MCF 10A (cell line): Measurements from ENCODE around the gene TUBB2B. TPM values are rescaled to one million over a fixed set of nuclear protein-coding genes. Genes with fewer than 3 reads are reported as not detected.
"Not testable (repeated sequence)": the region's sequence is repeated elsewhere in the genome, so short reads cannot be mapped to it uniquely, and the experiment has no call there.

Experiments used
- BruUV-seq: library from RNA; stranded (reverse); fragments of 400-500 nt; replicated peaks from 2 replicates; lab custom pipeline; 2021; lab: Mats Ljungman, UMichigan
- CTCF ChIA-PET: fragments of 300-600 bp; sonication (Branson Sonifier 250); formaldehyde crosslinking; extraction: SDS; loops from one replicate; lab custom pipeline; 2021; ENCODE audit warnings: antibody characterized with exemption, inconsistent platforms; lab: Yijun Ruan, JAX
- POLR2A ChIA-PET: fragments of 300-600, 350-650 bp; sonication (Branson Sonifier 250); formaldehyde crosslinking; extraction: SDS; loops from one replicate; lab custom pipeline; 2020; ENCODE audit warnings: antibody characterized with exemption, inconsistent platforms; lab: Yijun Ruan, JAX
- DNase-seq: peaks from one replicate; pipeline ENCODE4 v3.0.0-alpha.2; 2018; ENCODE audit not compliant: unreplicated experiment
- H3K27ac Mint-ChIP-seq: one replicate; pipeline ENCODE4 v1.8.0; 2022; ENCODE audit warnings: mild to moderate bottlenecking, low read depth, mixed read lengths; ENCODE audit not compliant: unreplicated experiment
- H3K27me3 Mint-ChIP-seq: one replicate; pipeline ENCODE4 v1.8.0; 2022; ENCODE audit warnings: mixed read lengths; ENCODE audit not compliant: insufficient read depth, unreplicated experiment
- H3K36me3 Mint-ChIP-seq: one replicate; pipeline ENCODE4 v1.8.0; 2022; ENCODE audit warnings: mild to moderate bottlenecking, moderate library complexity, mixed read lengths; ENCODE audit not compliant: insufficient read depth, unreplicated experiment
- H3K4me1 Mint-ChIP-seq: one replicate; pipeline ENCODE4 v1.8.0; 2022; ENCODE audit warnings: mixed read lengths; ENCODE audit not compliant: insufficient read depth, unreplicated experiment
- H3K4me3 Mint-ChIP-seq: one replicate; pipeline ENCODE4 v1.8.0; 2022; ENCODE audit warnings: mild to moderate bottlenecking, moderate library complexity, mixed read lengths; ENCODE audit not compliant: unreplicated experiment
- H3K9me3 Mint-ChIP-seq: one replicate; pipeline ENCODE4 v1.8.0; 2022; ENCODE audit warnings: mixed read lengths; ENCODE audit not compliant: unreplicated experiment
- intact Hi-C: fragments of 100-400 bp; cut with micrococcal nuclease; formaldehyde crosslinking; loops from 2 replicates; pipeline ENCODE4 v1.14.1; 2022
- total RNA-seq: library from RNA; stranded (reverse); gene quantifications from 2 replicates; pipeline ENCODE4 v1.2.3, GENCODE V29; 2022
- TF ChIP-seq, protein P1 (sequence below): fragments of 200-600 bp; IDR thresholded peaks from one replicate; pipeline ENCODE4 v1.8.0; 2022; ENCODE audit warnings: antibody characterized with exemption, mild to moderate bottlenecking; ENCODE audit not compliant: unreplicated experiment

TUBB2B gene
- total RNA-seq, 1 experiment from 2014 or later: 0.47 TPM

- TF ChIP-seq, protein P1, sequence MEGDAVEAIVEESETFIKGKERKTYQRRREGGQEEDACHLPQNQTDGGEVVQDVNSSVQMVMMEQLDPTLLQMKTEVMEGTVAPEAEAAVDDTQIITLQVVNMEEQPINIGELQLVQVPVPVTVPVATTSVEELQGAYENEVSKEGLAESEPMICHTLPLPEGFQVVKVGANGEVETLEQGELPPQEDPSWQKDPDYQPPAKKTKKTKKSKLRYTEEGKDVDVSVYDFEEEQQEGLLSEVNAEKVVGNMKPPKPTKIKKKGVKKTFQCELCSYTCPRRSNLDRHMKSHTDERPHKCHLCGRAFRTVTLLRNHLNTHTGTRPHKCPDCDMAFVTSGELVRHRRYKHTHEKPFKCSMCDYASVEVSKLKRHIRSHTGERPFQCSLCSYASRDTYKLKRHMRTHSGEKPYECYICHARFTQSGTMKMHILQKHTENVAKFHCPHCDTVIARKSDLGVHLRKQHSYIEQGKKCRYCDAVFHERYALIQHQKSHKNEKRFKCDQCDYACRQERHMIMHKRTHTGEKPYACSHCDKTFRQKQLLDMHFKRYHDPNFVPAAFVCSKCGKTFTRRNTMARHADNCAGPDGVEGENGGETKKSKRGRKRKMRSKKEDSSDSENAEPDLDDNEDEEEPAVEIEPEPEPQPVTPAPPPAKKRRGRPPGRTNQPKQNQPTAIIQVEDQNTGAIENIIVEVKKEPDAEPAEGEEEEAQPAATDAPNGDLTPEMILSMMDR: no peak
- no peaks in the 10 kb centered on the region for H3K27me3 Mint-ChIP-seq
- no peak overlapping the region for H3K4me3 Mint-ChIP-seq
- ChIA-PET CTCF (no interaction called here), POLR2A (no interaction called here)
- H3K4me1 Mint-ChIP-seq: peaks cover 7% of the 10 kb centered on the region
- intact Hi-C loops: no loop called here
- no peaks in the 10 kb centered on the region for H3K36me3 Mint-ChIP-seq
- H3K27ac Mint-ChIP-seq: no peak overlapping the region
- no peak for DNase-seq
- no TSS peak for BruUV-seq
- H3K9me3 Mint-ChIP-seq: peaks cover 7% of the 10 kb centered on the region
These were observed 26.1 kb downstream of the TUBB2B start for GRCh38 chr6:3201388-3201787.

- no peaks in the 10 kb centered on the region for H3K27me3 Mint-ChIP-seq
- POLR2A ChIA-PET: no interaction called here
- no peaks in the 10 kb centered on the region for H3K36me3 Mint-ChIP-seq
- TF ChIP-seq, protein P1: no peak
- intact Hi-C loops: no loop called here
- BruUV-seq: no TSS peak
- CTCF ChIA-PET: no interaction called here
- no peak overlapping the region for H3K27ac Mint-ChIP-seq
- no peak overlapping the region for H3K4me3 Mint-ChIP-seq
- H3K4me1 Mint-ChIP-seq: peaks cover under 1% of the 10 kb centered on the region
- no peak for DNase-seq
- peaks cover 7% of the 10 kb centered on the region for H3K9me3 Mint-ChIP-seq
These were observed 26.8 kb downstream of the TUBB2B start for GRCh38 chr6:3200682-3201081.

DNA sequence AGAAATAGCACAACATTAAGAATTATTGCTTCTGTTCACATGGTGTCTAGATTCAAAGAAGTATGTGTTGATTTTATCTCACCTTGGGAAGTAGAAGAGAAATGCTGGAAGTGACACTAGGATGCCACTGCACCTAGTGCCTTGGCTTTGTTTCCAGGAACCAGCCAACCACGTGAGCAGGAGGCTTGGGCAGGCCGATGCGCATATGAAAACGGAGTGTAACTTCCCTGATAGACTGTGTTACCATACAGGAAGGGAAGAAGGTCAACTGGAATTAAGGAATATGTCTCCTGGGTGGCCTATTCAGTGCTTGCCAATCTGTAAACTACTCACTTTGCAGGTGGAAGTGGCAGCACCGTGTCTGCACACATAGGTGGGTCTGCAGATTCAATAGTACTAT is 28.1 kb downstream of the TUBB2B start:
- CTCF ChIA-PET: interaction anchor here (0.7 kb wide), 1 partner anchor 169 kb away, joined by 3 read pairs; no protein-coding TSS in a partner anchor

GRCh38 chr6:3197734-3198133 is 29.7 kb downstream of the TUBB2B start:
- intact Hi-C loops, H3K27me3 Mint-ChIP-seq, BruUV-seq: not testable (repeated sequence)

More for the DNA sequence above, 28.1 kb downstream of the TUBB2B start:
- Mint-ChIP-seq H3K4me3 (no peak overlapping the region), H3K36me3 (no peaks in the 10 kb centered on the region), H3K27ac (no peak overlapping the region), H3K9me3 (peaks cover 7% of the 10 kb centered on the region), H3K4me1 (no peaks in the 10 kb centered on the region), H3K27me3 (no peaks in the 10 kb centered on the region)
- POLR2A ChIA-PET: no interaction called here
- intact Hi-C loops: no loop called here
- no peak for DNase-seq
- BruUV-seq: no TSS peak
- TF ChIP-seq, protein P1: no peak

More at GRCh38 chr6:3197734-3198133, 29.7 kb downstream of the TUBB2B start:
- H3K4me3 Mint-ChIP-seq, CTCF ChIA-PET, H3K27ac Mint-ChIP-seq, H3K9me3 Mint-ChIP-seq, POLR2A ChIA-PET, H3K4me1 Mint-ChIP-seq, H3K36me3 Mint-ChIP-seq, DNase-seq: not testable (repeated sequence)
